ENCODE measurements around the gene IL2RA.

GRCh38 chr10:6030217-6030616 is 31.9 kb downstream of the IL2RA start:
- no peak for TF ChIP-seq POLR2A (IDR thresholded peaks at IDR 0.05)
- TF ChIP-seq, protein P1, sequence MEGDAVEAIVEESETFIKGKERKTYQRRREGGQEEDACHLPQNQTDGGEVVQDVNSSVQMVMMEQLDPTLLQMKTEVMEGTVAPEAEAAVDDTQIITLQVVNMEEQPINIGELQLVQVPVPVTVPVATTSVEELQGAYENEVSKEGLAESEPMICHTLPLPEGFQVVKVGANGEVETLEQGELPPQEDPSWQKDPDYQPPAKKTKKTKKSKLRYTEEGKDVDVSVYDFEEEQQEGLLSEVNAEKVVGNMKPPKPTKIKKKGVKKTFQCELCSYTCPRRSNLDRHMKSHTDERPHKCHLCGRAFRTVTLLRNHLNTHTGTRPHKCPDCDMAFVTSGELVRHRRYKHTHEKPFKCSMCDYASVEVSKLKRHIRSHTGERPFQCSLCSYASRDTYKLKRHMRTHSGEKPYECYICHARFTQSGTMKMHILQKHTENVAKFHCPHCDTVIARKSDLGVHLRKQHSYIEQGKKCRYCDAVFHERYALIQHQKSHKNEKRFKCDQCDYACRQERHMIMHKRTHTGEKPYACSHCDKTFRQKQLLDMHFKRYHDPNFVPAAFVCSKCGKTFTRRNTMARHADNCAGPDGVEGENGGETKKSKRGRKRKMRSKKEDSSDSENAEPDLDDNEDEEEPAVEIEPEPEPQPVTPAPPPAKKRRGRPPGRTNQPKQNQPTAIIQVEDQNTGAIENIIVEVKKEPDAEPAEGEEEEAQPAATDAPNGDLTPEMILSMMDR (IDR thresholded peaks at IDR 0.05) = no peak

Data from breast epithelium (tissue), 3 donors.